Stimulated activated memory B cell treated with anti-CD40 and anti-IgM and Interleukin-4, amounts not matched to agents 10 μg/mL and 1 μg/mL and 100 μg/mL, for 72 hours (primary cell): ENCODE measurements around the gene GNG8.

Source experiments
- ATAC-seq: fragments of 150-1000 bp; cut with Tn5 transposase; 2 replicates; pipeline ENCODE4 v1.10.0; 2021
- H3K27ac Mint-ChIP-seq: one replicate; pipeline ENCODE4 v1.8.0; 2022; ENCODE audit warnings: mild to moderate bottlenecking, mixed read lengths
- H3K27me3 Mint-ChIP-seq: one replicate; pipeline ENCODE4 v1.8.0; 2022; ENCODE audit warnings: mixed read lengths
- H3K36me3 Mint-ChIP-seq: one replicate; pipeline ENCODE4 v1.8.0; 2022; ENCODE audit warnings: mixed read lengths
- H3K4me1 Mint-ChIP-seq: one replicate; pipeline ENCODE4 v1.8.0; 2022; ENCODE audit warnings: mixed read lengths
- H3K4me3 Mint-ChIP-seq: one replicate; pipeline ENCODE4 v1.8.0; 2022; ENCODE audit warnings: mild to moderate bottlenecking, moderate library complexity, mixed read lengths
- H3K9me3 Mint-ChIP-seq: one replicate; pipeline ENCODE4 v1.8.0; 2022; ENCODE audit warnings: mixed read lengths

The GNG8 gene

DNA sequence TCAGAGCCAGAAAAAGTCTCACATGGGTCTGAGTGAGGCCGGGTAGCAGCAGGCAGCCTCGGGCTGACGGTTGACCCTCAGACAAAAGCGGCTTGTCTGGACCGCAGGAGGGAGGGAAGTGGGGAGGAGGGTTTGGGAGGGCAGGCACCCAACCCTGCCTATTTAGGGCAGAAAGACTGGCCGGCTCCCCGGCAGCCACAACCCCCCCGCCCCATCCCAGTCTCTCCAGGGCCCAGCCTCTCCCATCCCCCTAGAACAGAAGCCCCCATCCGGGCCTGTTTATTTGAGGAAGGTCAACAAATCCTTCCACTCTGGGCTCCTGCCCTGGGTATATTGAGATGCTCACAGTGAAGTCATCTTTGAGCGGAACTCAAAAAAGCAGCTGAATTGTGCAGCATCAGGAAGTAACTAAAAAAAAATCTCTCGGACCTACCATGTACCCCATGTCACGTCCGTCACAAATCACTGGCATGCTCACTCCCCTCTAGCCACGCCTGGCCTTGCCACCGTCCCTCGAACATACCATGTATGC is 18.7 kb upstream of the GNG8 start:
- H3K4me1 Mint-ChIP-seq = peaks cover 17% of the 10 kb centered on the region
- H3K36me3 Mint-ChIP-seq = peaks cover 5% of the 10 kb centered on the region
- H3K9me3 Mint-ChIP-seq = no peaks in the 10 kb centered on the region
- peaks cover 79% of the 10 kb centered on the region for H3K27me3 Mint-ChIP-seq
- no peak for ATAC-seq
- no peak overlapping the region for H3K27ac Mint-ChIP-seq
- H3K4me3 Mint-ChIP-seq = no peak overlapping the region

DNA sequence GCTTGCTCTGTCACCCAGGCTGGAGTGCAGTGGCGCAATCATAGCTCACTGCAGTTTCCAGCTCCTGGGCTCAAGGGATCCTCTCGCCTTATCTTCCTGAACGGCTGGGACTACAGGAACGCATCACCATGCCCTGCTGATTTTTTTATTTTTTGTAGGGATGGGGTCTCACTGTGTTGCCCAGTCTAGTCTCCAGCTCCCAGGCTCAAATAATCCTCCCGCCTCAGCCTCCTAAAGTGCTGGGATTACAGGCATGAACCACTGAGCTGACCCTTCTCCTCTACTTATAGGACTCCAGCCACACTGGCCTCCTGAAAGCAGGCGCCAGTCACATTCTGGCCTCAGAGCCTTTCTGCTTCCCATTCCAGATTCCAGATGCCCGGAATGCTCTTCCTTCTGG is 14.4 kb upstream of the GNG8 start:
- H3K4me1 Mint-ChIP-seq = peaks cover 16% of the 10 kb centered on the region
- H3K27ac Mint-ChIP-seq = no peak overlapping the region
- peaks cover 6% of the 10 kb centered on the region for H3K9me3 Mint-ChIP-seq
- peaks cover 77% of the 10 kb centered on the region for H3K27me3 Mint-ChIP-seq
- no peak overlapping the region for H3K4me3 Mint-ChIP-seq
- ATAC-seq = no peak
- peaks cover 13% of the 10 kb centered on the region for H3K36me3 Mint-ChIP-seq

DNA sequence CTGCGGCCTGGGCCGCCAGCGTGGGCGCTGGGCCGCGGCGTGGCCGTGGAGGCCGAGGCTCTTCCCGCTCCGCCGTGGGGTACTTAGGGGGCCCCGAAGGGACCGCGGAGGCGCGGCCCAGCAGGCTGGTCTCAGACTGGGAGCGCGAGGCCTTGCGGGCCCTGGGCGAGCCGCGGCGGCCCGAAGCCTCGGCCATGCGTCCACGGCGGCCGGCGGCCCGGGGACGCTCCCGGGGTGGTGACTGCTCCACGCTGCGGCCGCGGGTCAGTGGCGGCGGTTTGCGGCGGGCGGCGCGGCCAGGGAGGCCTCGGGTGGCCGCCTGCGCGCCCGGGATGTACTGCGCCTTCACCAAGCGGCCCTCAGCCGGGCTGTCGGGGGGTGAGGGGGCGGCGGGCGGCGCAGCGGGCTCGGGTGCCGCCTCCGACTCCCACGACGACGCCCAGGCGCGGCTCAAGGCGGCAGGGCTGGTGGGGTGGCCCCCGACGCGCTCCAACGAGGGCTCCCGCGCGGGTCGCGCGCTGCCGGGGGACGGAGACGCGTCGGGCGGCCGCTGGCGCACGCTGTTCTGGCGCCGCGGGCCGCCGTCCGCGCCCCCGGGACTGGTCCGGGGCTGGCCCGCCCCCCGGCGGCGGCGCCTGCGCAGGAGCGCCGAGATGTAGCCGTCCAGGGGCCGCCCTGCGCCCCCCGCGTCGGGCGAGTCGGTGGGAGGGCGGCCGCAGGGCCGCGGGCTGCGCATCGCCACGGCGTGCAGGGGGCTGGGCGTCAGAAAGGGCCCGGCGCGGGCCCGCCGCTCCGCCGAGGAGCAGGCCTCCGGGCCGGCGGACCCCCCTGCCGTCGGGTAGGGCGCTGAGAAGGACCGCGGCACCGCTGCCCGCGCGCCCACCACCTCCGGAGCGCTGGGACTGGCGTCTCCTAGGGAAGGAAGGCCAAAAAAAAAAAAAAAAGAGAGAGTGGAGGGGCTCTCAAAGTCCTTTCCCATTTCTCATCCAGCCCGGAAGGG is 13.3 kb upstream of the GNG8 start:
- Mint-ChIP-seq H3K27ac (no peak overlapping the region), H3K27me3 (peaks cover 72% of the 10 kb centered on the region), H3K36me3 (peaks cover 13% of the 10 kb centered on the region)

DNA sequence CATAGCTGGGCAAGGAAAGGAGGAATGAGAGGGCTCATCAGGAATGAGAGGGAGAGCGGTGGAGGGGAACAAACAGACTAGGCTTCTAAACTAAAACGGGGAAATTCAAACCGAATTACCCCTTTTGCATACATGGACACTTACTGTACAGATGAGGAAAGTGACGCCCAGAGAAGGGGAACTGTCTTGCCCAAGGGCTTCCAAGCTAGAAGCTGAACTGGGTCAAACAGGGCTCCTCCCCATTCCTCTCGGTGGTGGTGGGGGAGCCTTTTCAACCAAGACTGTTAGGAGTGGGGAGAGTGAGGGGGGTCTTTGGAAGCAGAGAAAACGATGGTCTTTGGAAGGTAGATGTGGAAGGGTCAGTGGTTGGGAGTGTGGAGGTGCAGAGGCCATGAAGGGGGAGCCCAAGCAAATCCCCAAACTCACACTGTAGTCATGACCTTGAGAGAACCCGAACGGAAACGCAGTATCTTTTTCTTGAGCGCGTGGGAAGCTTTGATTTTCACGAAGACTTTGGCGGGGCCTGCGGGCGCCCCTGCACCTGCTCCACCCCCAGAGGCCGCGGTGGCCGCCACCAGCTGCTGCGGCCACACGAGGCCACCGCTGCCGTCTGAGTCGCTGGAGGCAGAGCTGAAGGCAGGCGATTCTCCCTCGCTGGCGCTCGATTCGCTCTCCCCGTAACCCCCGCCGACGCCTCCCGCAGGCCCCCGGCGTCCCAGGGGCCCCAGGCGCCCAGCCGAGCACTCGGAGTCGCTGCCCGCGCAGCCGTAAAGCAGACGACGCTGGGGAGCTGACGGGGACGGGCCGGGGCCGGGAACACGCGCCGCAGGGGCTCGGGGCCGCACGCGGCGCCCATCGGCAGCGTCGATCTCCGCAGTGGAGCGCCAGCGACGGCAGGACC is 12.3 kb upstream of the GNG8 start:
- H3K36me3 Mint-ChIP-seq = peaks cover 13% of the 10 kb centered on the region
- peaks cover 6% of the 10 kb centered on the region for H3K9me3 Mint-ChIP-seq
- peaks cover 9% of the 10 kb centered on the region for H3K4me1 Mint-ChIP-seq
- H3K27me3 Mint-ChIP-seq = peaks cover 64% of the 10 kb centered on the region
- no peak overlapping the region for H3K27ac Mint-ChIP-seq
- peak overlapping the region; percentile 3 for H3K4me3 Mint-ChIP-seq
- ATAC-seq = peak; percentile 20

More for the DNA sequence above, 13.3 kb upstream of the GNG8 start:
- H3K4me1 Mint-ChIP-seq = peaks cover 9% of the 10 kb centered on the region
- H3K9me3 Mint-ChIP-seq = peaks cover 6% of the 10 kb centered on the region
- peak; percentile 36 for ATAC-seq
- no peak overlapping the region for H3K4me3 Mint-ChIP-seq

DNA sequence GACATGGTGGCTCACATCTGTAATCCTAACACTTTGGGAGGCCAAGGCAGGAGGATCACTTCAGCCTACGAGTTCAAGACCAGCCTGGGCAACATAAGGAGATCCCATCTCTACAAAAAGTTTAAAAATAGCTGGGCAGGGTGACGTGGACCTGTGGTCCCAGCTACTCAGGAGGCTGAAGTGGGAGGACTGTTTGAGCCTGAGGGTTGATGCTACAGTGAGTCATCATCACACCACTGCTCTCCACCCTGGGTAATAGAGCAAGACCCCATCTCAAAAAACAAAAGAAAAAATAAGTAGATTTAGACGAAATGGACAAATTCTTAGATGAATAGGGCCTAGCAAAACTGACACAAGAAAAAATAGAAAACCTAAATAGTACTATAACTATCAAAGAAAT is 10.4 kb upstream of the GNG8 start:
- peaks cover 9% of the 10 kb centered on the region for H3K4me1 Mint-ChIP-seq
- H3K36me3 Mint-ChIP-seq = peaks cover 13% of the 10 kb centered on the region
- H3K9me3 Mint-ChIP-seq = peaks cover 6% of the 10 kb centered on the region
- H3K4me3 Mint-ChIP-seq = no peak overlapping the region
- ATAC-seq = no peak
- peaks cover 62% of the 10 kb centered on the region for H3K27me3 Mint-ChIP-seq
- H3K27ac Mint-ChIP-seq = no peak overlapping the region

DNA sequence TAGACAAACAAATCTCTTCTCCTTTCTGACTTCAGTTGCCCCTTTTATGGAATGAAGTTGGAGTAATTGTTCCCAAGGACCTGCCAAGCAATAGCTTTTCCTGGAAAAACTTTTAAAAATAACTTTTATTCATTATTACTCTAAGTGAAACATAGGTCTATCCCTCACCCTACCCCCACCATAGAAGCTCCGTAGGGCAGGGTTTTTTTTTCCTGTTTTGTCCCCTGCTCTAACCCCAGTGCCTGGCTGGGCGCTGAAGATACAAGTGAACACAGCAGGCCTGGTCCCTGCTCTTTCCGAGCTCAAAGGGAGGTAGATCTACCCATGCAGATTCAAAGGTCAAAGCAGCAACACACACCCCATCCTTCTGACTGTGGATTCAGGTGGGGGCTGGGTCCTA is 8.7 kb upstream of the GNG8 start:
- Mint-ChIP-seq H3K9me3 (peaks cover 6% of the 10 kb centered on the region), H3K4me1 (peaks cover 9% of the 10 kb centered on the region), H3K36me3 (peaks cover 8% of the 10 kb centered on the region), H3K4me3 (no peak overlapping the region), H3K27me3 (peaks cover 54% of the 10 kb centered on the region), H3K27ac (no peak overlapping the region)
- no peak for ATAC-seq

DNA sequence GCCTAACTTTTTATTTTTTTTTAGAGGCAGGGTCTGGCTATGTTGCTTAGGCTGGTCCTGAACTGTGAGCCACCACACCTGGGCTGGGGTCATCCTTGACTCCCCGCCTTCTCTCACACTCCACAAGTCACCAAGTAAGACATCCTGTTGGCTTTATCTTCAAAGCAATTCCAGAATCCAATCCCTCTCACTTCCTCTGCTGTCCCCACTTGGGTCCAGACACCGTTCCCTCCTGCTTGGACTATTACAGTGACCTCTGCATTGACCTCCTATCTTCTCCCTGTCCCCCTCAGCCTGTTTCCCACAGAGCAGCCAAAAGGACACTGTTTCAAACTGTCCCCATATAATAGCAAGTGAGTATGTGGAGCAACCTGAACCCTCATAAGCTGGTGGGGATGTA is 4.7 kb upstream of the GNG8 start:
- no peak overlapping the region for H3K27ac Mint-ChIP-seq
- H3K4me3 Mint-ChIP-seq = no peak overlapping the region
- no peaks in the 10 kb centered on the region for H3K36me3 Mint-ChIP-seq

DNA sequence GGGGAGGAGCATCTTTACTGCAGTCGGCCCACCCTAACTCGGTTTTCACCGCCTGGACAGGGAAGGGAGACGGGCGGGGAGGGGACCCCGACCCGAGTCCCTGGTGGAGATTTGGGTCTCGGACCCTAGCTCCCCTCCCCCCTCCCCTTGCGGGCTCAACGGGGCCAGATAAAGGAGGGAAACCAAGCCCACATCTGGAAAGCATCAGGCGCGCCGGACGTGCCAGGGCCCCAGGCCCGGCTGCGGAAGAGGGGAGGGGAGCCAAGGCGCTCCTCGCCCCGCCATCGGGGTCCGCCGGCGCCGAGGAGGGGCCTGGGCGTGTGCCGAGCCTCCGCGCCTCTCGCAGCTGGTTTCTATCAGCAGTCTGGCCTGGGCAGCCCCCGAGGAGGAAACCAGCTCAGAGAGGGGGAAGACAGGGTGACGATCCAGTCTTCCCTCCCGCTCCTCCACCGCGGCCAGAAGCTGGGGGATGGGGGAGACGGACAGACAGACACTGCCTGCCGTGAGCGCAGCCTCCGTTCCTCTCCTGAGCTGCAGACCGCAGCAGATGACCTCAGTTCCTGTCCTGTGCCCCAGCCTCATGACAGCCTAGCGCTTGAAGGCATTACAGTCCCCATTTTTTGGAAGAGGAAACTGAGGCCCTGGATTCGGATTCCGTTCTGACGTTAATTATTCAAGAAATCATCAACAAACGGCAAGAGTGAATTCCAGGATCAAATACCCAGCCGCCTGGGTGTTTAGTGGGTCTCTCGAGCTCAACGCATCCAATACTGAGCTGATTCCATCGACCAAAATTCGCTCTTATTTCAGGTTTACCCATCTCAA is 3.6 kb upstream of the GNG8 start:
- no peak for ATAC-seq
- Mint-ChIP-seq H3K4me3 (no peak overlapping the region), H3K4me1 (no peaks in the 10 kb centered on the region), H3K27ac (no peak overlapping the region), H3K9me3 (no peaks in the 10 kb centered on the region), H3K36me3 (no peaks in the 10 kb centered on the region), H3K27me3 (peaks cover 21% of the 10 kb centered on the region)

More for the DNA sequence above, 4.7 kb upstream of the GNG8 start:
- no peak for ATAC-seq
- Mint-ChIP-seq H3K9me3 (no peaks in the 10 kb centered on the region), H3K27me3 (peaks cover 30% of the 10 kb centered on the region), H3K4me1 (no peaks in the 10 kb centered on the region)

DNA sequence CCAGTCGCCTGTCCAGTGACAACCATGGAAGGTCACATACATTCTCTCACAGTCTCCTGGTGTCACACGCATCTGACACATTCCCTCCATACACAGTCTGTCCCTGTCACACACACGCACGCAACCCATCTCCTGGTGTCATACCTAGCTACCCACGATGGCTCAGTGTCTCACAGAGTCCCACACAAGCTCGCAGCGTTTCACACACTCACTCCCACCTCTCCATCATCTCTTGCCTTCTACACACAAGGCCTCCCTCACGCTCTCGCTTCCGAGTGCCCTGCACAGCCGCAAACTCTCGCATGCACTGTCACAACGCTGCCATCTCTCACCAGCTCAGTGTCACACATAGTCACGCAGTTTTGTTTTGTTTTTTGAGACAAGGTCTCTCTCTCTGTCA is 1.2 kb upstream of the GNG8 start:
- Mint-ChIP-seq H3K27ac (no peak overlapping the region), H3K36me3 (peaks cover 8% of the 10 kb centered on the region), H3K4me1 (peaks cover 8% of the 10 kb centered on the region), H3K9me3 (no peaks in the 10 kb centered on the region), H3K27me3 (peaks cover 9% of the 10 kb centered on the region), H3K4me3 (no peak overlapping the region)
- no peak for ATAC-seq

DNA sequence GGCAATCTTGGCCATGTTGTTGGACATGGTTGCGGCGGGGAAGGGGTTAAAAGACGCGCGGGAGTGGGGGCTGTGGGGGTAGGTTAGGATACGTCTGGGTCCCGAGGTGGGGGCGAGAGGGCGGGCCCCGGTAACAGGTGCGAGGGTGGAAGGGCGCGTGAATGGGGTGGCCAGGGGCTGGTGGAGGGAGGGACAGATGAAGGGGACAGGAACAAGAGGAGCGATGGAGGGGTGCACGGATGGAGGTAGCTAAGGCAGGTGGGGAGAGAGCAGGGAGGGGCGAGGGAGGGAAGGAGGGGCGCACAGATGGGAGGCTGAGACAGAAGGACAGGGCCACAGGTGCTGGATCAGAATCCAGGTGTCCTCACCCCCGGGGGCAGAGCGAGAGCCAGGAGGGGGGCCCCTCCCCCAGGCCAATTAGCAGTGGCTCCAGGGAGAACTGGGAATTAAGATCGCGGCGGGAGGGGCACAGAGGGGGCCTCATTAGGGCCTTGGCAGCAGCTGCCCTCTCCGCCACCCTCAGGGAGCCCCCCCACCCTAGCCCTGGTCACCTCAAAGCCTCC is 1.3 kb downstream of the GNG8 start:
- no peaks in the 10 kb centered on the region for H3K27me3 Mint-ChIP-seq
- peak overlapping the region; percentile 85 for H3K4me3 Mint-ChIP-seq

DNA sequence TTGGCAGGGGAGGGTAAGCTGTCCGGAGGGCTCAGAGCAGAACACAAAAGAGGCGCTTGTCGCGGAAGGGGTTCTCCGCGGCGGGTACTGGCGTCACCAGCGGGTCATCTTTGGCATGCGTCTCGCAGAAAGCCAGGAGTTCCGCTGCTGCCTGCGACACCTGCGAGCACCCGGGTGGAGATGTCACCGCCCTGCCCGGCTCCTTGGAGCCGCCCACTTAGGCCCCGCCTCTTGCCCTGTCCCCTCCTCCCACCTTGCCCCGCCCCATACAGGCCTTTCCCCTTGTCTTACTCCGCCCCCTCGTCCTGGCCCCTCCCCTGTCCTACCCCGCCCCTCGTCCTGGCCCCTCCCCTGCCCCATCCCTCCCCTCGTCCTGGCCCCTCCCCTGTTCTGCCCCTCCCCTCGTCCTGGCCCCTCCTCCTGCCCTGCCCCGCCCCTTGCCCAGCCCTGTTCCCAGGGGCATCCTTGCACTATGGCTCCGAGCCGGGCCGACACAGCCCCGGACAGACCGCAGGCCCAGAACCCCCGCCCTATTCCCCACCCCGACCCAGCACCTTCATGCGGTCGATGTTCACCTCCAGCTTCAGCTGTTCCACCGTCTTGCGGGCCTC is 1.9 kb downstream of the GNG8 start:
- H3K27me3 Mint-ChIP-seq = no peaks in the 10 kb centered on the region
- no peaks in the 10 kb centered on the region for H3K9me3 Mint-ChIP-seq
- H3K27ac Mint-ChIP-seq = no peak overlapping the region
- ATAC-seq = peak; percentile 81
- peaks cover 20% of the 10 kb centered on the region for H3K36me3 Mint-ChIP-seq
- peak overlapping the region; percentile 85 for H3K4me3 Mint-ChIP-seq
- peaks cover 23% of the 10 kb centered on the region for H3K4me1 Mint-ChIP-seq

More for the DNA sequence above, 1.3 kb downstream of the GNG8 start:
- H3K9me3 Mint-ChIP-seq = no peaks in the 10 kb centered on the region
- H3K4me1 Mint-ChIP-seq = peaks cover 22% of the 10 kb centered on the region
- no peak overlapping the region for H3K27ac Mint-ChIP-seq
- peaks cover 20% of the 10 kb centered on the region for H3K36me3 Mint-ChIP-seq
- peak; percentile 6 for ATAC-seq

DNA sequence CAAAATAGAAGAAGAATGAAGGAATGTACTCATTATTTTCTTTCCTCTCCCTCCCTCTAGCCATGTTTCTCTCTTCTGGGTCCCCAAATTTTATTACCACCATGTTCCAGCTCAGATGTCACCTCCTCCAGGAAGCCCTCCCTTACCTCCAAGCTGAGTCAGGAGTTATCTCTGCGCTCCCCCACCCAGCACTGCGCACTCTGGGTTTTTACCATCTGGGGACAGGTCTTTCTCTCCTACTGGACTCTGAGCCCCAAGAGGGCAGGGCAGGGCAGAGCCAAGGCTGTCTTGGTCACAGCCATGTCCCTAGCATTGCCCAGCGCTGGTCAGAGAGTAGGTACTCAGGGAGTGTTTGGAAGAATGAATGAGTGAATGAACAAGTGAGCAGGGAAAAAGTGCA is 2.9 kb downstream of the GNG8 start:
- ATAC-seq = no peak
- no peak overlapping the region for H3K27ac Mint-ChIP-seq
- no peaks in the 10 kb centered on the region for H3K27me3 Mint-ChIP-seq

DNA sequence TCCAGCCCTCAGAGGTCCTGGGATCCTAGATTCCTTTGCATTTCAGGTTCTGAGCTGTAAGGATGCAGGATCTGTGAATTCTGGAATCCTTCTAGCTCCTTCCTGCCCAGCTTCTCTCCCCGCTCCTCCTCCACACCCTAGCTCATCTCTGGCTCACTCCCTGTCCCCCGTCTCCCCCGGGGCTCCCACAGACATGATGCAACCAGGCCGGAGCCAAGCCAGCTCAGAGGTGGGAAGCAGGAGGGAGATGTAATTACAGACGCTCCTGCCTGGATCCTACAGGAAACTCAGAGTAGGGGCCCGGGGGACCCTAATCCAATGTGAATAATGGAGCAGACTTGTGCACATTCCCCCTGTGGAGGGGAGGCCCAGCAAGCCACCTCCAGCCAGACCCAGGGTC is 4.5 kb downstream of the GNG8 start:
- ATAC-seq = no peak
- Mint-ChIP-seq H3K27me3 (no peaks in the 10 kb centered on the region), H3K4me1 (peaks cover 42% of the 10 kb centered on the region), H3K9me3 (no peaks in the 10 kb centered on the region), H3K36me3 (peaks cover 20% of the 10 kb centered on the region), H3K4me3 (no peak overlapping the region), H3K27ac (peak overlapping the region; percentile 18)

More for the DNA sequence above, 2.9 kb downstream of the GNG8 start:
- Mint-ChIP-seq H3K4me1 (peaks cover 28% of the 10 kb centered on the region), H3K9me3 (no peaks in the 10 kb centered on the region), H3K4me3 (peak overlapping the region; percentile 85), H3K36me3 (peaks cover 20% of the 10 kb centered on the region)
